VCaP (cell line): Measurements from ENCODE around the gene CCNJ.
A peak's percentile ranks its signal among the peaks of the same experiment; 100 is the strongest.

Source experiments
- H3K27ac ChIP-seq: fragments of 450-650 bp; 2 replicates; pipeline ENCODE4 v1.5.1; 2017
- TF ChIP-seq, protein P1 (sequence below): fragments of 450-650 bp; conservative IDR thresholded peaks from 2 replicates; pipeline ENCODE4 v1.5.1; 2017; ENCODE audit warnings: mild to moderate bottlenecking, moderate library complexity

Gene CCNJ

DNA sequence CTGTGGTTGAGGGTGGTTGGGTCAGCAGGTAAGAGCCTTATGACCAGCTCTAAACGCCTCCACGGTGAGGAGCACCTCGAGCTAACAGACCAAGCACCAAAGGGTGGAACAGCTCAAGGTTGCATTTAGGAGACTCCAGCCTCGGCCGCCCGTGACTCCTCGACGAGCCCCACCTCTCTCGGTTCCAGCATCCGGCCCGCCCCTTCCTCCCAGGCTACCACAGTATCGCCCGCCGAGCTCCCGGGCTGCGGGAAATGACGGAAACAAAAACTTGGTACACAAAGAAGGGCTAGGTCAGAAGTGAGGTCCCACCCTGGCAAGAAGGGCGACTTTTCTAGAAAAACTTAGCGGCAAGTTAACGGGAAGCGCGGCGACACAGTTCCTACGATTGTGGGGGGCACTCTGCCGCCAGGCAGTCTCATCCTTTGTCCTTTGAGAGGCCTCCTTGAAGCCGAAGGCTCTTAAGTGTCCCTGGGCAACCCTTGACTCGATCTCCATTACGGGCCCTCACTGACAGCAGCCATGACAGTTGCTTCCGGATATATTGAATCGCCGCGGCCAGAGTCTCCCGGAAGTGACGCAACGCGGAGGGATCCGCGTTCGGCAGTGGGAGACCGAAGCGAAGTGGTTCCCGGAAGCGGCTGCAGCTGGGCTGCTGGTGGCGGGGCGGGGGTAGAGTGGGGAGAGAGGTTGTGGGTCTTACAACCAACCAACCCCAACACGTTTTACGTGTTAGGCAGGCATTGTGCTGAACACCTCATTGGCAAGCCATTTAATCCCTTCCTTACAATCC lies 46.5 kb downstream of the CCNJ start:
- TF ChIP-seq, protein P1, sequence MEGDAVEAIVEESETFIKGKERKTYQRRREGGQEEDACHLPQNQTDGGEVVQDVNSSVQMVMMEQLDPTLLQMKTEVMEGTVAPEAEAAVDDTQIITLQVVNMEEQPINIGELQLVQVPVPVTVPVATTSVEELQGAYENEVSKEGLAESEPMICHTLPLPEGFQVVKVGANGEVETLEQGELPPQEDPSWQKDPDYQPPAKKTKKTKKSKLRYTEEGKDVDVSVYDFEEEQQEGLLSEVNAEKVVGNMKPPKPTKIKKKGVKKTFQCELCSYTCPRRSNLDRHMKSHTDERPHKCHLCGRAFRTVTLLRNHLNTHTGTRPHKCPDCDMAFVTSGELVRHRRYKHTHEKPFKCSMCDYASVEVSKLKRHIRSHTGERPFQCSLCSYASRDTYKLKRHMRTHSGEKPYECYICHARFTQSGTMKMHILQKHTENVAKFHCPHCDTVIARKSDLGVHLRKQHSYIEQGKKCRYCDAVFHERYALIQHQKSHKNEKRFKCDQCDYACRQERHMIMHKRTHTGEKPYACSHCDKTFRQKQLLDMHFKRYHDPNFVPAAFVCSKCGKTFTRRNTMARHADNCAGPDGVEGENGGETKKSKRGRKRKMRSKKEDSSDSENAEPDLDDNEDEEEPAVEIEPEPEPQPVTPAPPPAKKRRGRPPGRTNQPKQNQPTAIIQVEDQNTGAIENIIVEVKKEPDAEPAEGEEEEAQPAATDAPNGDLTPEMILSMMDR = no peak
- peak overlapping the region; percentile 87 for H3K27ac ChIP-seq

DNA sequence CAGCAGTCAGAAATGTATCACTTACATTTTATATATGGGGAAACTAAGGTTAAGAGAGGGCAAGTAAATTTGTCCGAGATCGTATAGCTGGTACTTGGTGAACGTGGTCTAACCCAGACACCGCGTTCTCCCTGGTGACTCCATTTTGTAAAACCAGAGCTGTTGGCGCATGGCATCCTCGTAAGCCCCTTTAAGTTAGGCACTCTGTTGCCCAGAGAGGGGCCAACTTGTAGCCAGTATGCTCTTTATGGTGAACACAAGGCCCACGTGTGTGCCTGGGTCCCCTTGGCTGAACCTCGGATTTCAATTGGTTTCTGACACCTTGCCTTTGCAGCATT lies 47.0 kb downstream of the CCNJ start:
- TF ChIP-seq, protein P1 = no peak
- H3K27ac ChIP-seq = peak overlapping the region; percentile 87

DNA sequence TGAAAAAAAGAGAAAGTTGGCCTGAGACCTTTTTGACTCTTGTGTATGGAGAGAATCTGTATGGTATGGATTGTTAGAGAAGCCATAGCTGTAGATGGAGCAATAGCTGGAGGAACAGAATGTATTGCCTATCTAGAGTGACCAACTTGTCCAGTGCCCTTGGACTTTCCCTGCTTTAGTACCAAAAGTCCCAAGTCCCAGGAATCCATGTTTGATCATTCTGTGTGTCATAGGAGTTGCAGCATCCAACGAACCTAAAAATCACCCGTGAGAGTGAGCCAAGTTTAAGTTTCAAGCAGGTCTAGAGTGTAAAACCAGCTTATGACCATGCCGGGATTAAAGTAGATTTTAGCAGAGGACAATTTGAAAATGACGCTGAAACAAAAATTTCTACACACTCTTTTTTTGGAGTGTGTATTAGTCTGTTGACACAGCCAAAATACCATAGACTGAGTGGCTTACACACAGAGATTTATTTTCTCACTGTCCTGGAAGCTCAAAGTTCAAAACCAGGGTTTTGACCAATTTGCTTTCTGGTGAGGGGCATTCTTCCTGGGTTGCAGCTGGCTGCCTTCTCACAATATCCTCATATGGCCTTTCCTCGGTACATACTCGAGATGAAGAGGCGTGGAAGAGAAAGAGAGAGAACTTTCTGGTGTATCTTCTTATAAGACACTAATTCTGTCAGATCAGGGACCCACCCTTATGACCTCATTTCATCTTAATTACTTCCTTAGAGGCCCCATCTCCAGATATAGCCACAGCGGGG lies 49.8 kb downstream of the CCNJ start:
- no peak overlapping the region for H3K27ac ChIP-seq
- TF ChIP-seq, protein P1 = no peak

DNA sequence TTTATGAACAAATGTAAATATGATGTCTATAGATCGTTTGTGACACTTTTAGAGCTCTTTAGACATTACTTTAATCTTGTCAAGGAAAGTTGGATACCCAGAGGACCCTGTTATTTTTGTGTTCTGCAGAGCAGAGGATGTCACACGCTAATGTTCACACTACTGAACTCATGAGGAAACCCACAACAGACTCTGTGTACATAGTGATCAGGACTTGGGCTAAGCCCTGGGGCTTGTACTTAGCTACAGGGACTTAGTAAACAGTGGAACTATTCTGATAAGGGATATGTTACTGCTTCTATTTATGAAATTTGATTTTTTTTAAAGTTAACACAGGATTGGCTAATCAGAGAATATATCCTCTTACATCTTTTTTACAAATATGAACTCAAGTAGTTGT lies 50.6 kb downstream of the CCNJ start:
- TF ChIP-seq, protein P1 = no peak
- no peak overlapping the region for H3K27ac ChIP-seq

DNA sequence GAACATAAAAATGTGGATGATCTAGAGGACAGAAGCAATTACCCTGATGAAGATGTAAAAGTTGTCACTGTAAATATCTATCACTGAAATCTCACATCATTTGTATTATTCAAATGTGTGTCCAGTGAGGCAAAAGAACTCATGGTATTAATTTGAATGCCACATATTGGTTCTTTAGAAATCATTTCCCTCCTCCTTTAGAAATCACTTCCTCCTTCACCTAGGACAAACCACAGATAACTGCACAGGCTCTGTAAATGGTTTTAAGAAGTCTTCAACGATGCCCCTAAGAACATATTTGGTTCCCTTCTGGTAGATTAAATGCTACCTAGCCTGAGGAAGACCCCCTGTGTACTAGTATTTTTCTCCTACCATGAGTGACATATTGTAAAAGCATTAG lies 53.6 kb downstream of the CCNJ start:
- TF ChIP-seq, protein P1 = no peak
- H3K27ac ChIP-seq = no peak overlapping the region

DNA sequence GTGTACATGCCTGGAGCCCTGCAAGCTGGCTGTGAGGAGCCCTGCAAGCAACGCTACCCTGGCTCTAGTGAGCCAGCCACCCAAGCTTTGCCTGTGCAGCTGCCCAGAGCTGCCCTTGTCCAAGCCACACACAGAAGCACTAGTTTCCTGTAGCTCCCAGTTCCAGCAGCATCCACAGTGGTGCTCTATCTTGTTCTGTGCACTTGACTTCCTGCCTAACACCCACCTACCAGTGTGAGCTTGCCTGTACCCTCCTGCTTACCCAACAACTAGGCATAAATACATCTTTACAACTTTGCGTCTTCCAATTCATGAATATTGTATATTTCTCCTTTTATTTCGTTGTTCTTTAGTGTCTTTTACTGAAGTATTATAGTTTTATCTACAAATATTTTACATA lies 54.5 kb downstream of the CCNJ start:
- no peak overlapping the region for H3K27ac ChIP-seq
- TF ChIP-seq, protein P1 = no peak

DNA sequence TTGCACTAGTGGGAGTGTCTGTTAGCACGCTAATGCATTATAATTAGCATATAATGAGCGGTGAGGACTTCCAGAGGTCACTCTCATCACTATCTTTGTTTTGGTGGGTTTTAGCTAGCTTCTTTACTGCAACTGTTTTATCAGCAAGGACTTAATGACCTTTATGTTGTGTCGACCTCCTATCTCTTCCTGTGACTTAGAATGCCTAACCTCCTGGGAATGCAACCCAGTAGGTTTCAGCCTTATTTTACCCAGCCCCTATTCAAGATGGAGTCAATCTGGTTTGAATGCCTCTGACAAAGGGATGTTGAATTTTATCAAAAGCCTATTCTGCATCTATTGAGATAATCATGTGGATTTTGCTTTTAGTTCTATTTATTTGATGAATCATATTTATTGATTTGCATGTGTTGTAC lies 64.2 kb downstream of the CCNJ start:
- TF ChIP-seq, protein P1 = no peak
- no peak overlapping the region for H3K27ac ChIP-seq
